ENCODE data around the gene ABHD17C. TPM values are rescaled to one million over a fixed set of nuclear protein-coding genes. Genes with fewer than 3 reads are reported as not detected.

ABHD17C gene
- total and polyA plus RNA-seq, 2 donors (not counting 3 experiments of a cell fraction or from before 2014, with no cell fraction given) = 5.9 to 10.9 TPM

GRCh38 chr15:80744826-80745225 is 49.7 kb downstream of the ABHD17C start:
- CTCF ChIA-PET = interaction anchor here (0.7 to 1.8 kb wide), 2 partner anchors 31 to 177 kb away, joined by 3 to 7 read pairs; no protein-coding TSS in a partner anchor
- Histone ChIP-seq H3K27ac (ENCODE audit: insufficient read depth, low read depth, low read length) (no peak overlapping the region), H3K4me3 (replicated peaks in 1 of 3; ENCODE audit: insufficient read depth in 1 of 3, low read depth in 1 of 3, low read length in 3 of 3) (no peak overlapping the region), H3K9me1 (replicated peaks; ENCODE audit: control insufficient read depth, extremely low read depth, insufficient read depth, low read length) (no peaks in the 10 kb centered on the region), H3K9ac (replicated peaks; ENCODE audit: extremely low read depth, insufficient read depth, low read length) (no peak overlapping the region), H3K36me3 (ENCODE audit: control insufficient read depth in 2 of 2, extremely low read depth in 1 of 2, insufficient read depth in 2 of 2, low read length in 2 of 2) (no peaks in the 10 kb centered on the region), H3K9me3 (replicated peaks; ENCODE audit: control insufficient read depth, insufficient read depth, low read length) (no peaks in the 10 kb centered on the region), H3K27me3 (ENCODE audit: control insufficient read depth in 2 of 2, insufficient read depth in 2 of 2, low read length in 2 of 2) (no peaks in the 10 kb centered on the region), H2AFZ (ENCODE audit: low read depth, low read length) (no peak overlapping the region), H4K20me1 (replicated peaks; ENCODE audit: control insufficient read depth, extremely low read depth, insufficient read depth, low read length) (no peaks in the 10 kb centered on the region), H3K79me2 (ENCODE audit: control insufficient read depth, insufficient read depth, low read length) (peaks cover 9% of the 10 kb centered on the region), H3K4me2 (ENCODE audit: insufficient read depth, low read length) (no peak overlapping the region), H3K4me1 (ENCODE audit: control insufficient read depth, extremely low read depth, insufficient read depth, low read length) (no peaks in the 10 kb centered on the region)
- no TSS peak for BruUV-seq (replicated peaks)
- FAIRE-seq = no peak
- no peak for DNase-seq (ENCODE audit: low read depth, low spot score)
- intact Hi-C loops (cut with micrococcal nuclease) = no loop called here
- POLR2A ChIA-PET = no interaction called here
- dilution Hi-C loops (cut with MboI; ENCODE audit: extremely low pct_ligation_motif_present, low sequenced_read_pairs) = no loop called here
- TF ChIP-seq JUN (IDR thresholded peaks at IDR 0.05; ENCODE audit: borderline replicate concordance, insufficient read depth, insufficient read length, low read depth) (no peak), POLR2AphosphoS5 (IDR thresholded peaks at IDR 0.05; ENCODE audit: insufficient read depth, low read depth, low read length) (no peak), FOS (IDR thresholded peaks at IDR 0.05; ENCODE audit: borderline replicate concordance, insufficient read depth, low read length) (no peak), POLR2A (IDR thresholded peaks at IDR 0.05; ENCODE audit: low read depth, low read length) (no peak), CTCF (IDR thresholded peaks at IDR 0.05; ENCODE audit: extremely low read depth in 1 of 2, insufficient read depth in 1 of 2, low read depth in 1 of 2, low read length in 2 of 2) (no peak), MAX (IDR thresholded peaks at IDR 0.05; ENCODE audit: insufficient read depth, insufficient read length) (no peak), MYC (IDR thresholded peaks at IDR 0.05; ENCODE audit: low read depth, low read length) (no peak), EZH2 (IDR thresholded peaks at IDR 0.05; ENCODE audit: borderline replicate concordance, low read depth, low read length, severe bottlenecking) (no peak), GATA2 (IDR thresholded peaks at IDR 0.05; ENCODE audit: insufficient read depth, insufficient read length, low read depth, low read length) (no peak)

Measured in endothelial cell of umbilical vein (primary cell).